PC-9 (cell line): Measurements from ENCODE around the gene TMEM127.

Experiments used
- EZH2 ChIP-seq: fragments of 200-600 bp; sonication (generic); IDR thresholded peaks from 2 replicates; pipeline ENCODE4 v1.8.0; 2017; ENCODE audit warnings: antibody characterized with exemption, low read depth
- TF ChIP-seq, protein P1 (sequence below): fragments of 200-600 bp; sonication (generic); conservative IDR thresholded peaks from 2 replicates; pipeline ENCODE4 v1.6.1; 2017; ENCODE audit warnings: mixed run types, antibody characterized with exemption, mild to moderate bottlenecking, moderate library complexity

DNA sequence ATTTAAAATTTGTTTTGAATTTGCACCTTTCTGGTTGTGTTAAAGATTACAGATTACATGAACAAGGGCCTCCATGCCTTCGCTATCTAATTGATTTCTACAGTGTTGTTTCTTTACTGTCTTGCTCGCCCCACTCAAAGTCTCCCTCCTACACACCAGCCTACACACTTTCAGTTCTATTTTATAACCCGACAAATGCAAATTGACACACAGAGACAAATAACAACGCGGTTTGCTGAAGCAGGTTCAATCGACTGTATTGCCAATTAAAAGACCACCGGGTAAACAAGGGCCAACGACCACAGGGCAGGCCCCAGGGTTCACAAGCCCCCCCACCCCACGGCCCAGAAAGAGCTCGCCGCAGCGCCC, 58.0 kb downstream of the TMEM127 start:
- TF ChIP-seq, protein P1, sequence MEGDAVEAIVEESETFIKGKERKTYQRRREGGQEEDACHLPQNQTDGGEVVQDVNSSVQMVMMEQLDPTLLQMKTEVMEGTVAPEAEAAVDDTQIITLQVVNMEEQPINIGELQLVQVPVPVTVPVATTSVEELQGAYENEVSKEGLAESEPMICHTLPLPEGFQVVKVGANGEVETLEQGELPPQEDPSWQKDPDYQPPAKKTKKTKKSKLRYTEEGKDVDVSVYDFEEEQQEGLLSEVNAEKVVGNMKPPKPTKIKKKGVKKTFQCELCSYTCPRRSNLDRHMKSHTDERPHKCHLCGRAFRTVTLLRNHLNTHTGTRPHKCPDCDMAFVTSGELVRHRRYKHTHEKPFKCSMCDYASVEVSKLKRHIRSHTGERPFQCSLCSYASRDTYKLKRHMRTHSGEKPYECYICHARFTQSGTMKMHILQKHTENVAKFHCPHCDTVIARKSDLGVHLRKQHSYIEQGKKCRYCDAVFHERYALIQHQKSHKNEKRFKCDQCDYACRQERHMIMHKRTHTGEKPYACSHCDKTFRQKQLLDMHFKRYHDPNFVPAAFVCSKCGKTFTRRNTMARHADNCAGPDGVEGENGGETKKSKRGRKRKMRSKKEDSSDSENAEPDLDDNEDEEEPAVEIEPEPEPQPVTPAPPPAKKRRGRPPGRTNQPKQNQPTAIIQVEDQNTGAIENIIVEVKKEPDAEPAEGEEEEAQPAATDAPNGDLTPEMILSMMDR, result no peak
- no peak for TF ChIP-seq EZH2
